ENCODE data around the gene FSTL1.

- TF ChIP-seq, protein P1, sequence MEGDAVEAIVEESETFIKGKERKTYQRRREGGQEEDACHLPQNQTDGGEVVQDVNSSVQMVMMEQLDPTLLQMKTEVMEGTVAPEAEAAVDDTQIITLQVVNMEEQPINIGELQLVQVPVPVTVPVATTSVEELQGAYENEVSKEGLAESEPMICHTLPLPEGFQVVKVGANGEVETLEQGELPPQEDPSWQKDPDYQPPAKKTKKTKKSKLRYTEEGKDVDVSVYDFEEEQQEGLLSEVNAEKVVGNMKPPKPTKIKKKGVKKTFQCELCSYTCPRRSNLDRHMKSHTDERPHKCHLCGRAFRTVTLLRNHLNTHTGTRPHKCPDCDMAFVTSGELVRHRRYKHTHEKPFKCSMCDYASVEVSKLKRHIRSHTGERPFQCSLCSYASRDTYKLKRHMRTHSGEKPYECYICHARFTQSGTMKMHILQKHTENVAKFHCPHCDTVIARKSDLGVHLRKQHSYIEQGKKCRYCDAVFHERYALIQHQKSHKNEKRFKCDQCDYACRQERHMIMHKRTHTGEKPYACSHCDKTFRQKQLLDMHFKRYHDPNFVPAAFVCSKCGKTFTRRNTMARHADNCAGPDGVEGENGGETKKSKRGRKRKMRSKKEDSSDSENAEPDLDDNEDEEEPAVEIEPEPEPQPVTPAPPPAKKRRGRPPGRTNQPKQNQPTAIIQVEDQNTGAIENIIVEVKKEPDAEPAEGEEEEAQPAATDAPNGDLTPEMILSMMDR (IDR thresholded peaks at IDR 0.05): no peak
- no peak for TF ChIP-seq EZH2 (IDR thresholded peaks at IDR 0.05; ENCODE audit: borderline replicate concordance, insufficient read depth, low read depth, low read length, poor library complexity, severe bottlenecking)
Measured at GRCh38 chr3:120352017-120352416, 98.8 kb downstream of the FSTL1 start.

Measured in B cell (primary cell).